Aortic smooth muscle cell (primary cell): Measurements from ENCODE around the gene POLR3C. TPM values are rescaled to one million over a fixed set of nuclear protein-coding genes. Genes with fewer than 3 reads are reported as not detected.

ENCODE experiments used
- total RNA-seq: library from RNA; depleted of rRNA; stranded (reverse); fragments of >200 nt; gene quantifications from 2 replicates; pipeline ENCODE4 v1.2.3, GENCODE V29; 2014

POLR3C gene
- total RNA-seq = 30.8 and 32.3 TPM in 2 replicates

DNA sequence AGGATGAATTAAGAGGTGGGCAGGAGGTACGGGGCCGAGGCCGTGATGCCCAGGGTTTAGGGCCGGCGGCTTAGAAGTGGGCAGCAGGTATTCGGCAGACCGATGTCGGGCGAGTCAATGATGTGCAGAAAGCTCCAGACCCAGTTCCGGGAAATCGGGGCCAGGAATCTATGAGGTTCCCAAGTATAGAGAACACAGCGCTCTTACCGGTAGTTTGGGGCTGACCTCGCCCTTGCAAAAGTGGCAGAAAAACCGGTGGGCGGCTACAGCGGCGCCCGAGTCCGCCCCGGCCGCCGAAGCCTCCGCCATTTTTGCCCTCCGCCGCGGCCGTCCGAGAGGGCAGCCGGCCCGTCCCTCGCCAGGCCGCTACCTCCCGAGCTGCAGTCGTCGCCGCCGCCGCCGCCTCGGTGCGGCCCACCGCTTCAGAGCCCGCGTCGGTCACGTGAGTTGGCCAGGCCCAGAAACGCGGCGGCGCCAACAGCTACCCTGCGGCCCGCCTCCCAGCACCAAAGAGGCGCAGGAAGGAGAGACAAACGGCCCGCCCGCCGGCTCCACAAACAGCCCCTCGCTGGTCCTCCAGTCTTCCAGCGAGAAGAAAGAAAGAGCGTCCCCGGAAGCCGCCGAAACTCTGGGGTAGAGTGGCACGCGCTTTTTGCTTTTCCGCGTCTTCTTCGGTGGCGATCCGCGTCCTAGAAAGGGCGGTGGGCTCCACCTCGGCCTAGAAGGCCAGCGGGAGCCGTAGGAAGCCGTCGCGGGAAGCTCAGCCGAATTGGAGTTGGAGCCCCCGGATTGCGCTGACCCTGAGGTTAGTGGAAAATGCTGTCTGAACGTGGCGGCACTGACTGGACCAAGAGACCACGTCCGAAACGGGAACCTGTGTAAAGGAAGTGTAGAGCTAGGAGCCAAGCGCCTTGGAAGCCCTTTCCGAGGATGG lies at the start of gene POLR3C, which contains the start of gene RNF115:
TSS of gene POLR3C (plus strand) at position 636 of the 934 bp plus-strand sequence. CDS start 1,577 bp downstream, outside the sequence.
TSS of gene RNF115 (minus strand) at position 531 of the 934 bp plus-strand sequence. CDS start at position 309, 222 bp downstream.

DNA sequence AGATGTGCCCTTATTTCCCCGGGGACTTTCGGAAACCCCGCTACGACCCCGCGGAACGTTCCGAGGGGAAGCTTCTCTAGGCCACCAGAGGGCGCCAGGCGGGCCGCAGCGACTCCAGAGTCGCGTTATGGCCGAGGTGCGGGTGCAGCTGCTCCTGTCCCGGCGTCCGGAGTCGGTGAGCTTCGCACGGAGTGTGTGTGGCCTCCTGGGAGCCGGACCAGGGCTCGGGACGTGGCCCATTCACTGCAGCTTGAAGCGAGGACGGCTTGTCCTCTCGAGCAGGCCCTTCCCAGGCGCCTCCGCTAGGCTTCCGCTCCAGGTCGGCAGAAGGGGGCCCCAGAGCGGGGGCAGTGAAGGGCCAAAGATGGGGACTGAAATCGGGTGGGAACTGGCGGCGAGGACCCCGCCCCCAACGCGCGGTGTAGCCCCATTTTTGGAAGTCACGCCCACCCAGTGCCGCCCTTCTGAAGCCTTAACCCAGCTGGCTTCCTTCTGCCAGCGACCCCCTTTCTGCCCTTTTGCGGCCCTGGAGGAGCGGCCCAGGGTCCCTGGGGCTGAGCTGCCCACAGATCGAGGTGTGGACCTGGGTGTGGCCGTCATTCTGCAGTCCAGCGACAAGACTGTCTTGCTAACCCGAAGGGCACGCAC lies 21.6 kb downstream of the POLR3C start, which contains the start of gene NUDT17:
TSS of gene NUDT17 (plus strand) at position 117 of the 648 bp plus-strand sequence. CDS start at position 128, 11 bp downstream.

DNA sequence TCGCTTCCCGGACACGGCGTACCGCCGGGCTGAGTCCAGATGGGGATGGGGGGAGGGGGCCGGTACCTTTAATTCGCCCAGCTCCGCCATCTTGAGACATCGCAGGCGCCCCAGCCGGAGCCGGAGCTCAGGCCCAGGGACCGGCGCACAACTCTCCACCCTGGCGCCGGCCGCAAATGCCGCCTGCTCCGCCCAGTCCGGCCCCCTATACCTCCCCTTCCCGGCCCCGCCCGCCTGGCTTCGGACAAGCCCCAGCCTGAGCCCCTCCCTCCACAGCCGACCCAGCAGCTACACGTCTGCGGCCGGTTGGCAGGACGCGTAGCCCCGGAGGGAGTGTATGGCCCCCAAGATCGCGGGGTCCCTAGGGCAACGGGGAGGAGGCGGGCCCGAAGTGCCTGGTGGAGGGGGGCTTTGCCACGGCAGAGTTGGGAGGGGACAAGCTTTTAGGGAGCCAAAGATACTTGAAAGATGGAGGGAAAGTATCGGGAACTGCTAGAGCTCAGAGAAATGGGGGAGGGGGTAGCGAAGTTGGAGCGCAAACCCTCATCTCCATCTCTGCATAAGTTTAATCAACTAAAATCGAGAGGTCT lies 35.0 kb downstream of the POLR3C start, which contains the start of gene PIAS3:
TSS of gene PIAS3 (minus strand) at position 181 of the 590 bp plus-strand sequence. CDS start at position 90, 91 bp downstream.

DNA sequence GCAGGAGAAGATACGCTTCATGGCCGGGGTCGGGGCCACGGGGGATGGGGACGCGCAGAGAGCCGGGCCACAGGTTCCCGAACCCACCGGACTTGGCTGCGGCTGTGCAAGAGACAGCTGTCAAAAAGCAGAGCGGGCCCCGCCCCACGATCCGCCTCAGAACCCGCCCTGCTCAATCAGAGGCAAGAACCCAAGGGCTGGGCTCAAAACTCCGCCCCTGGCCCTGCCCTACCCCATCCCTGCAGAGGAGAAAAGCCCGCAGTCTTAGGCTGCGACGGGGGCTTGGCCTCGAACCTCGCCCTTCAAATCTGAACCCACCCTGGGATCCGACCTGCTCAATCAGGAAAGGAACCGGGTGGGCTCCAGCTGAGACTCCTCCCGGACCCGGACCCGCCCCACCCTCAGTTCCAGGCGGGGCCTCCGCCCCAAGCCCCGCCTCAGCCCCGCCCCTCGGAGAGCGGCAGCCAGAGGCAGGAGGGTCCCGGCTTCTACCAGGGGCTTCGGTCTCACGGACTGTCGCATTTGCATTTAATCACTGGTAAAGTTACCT lies 61.8 kb downstream of the POLR3C start, which contains the start of gene ANKRD35:
TSS of gene ANKRD35 (minus strand) at position 129 of the 550 bp plus-strand sequence. CDS start at position 21, 108 bp downstream.

Other genes starting within 250 kb of the POLR3C start
- gene GPR89A, start 216.2 kb upstream of the POLR3C start, total RNA-seq = 21.2 and 23.8 TPM in 2 replicates
- gene PDZK1, start 116.8 kb upstream of the POLR3C start, total RNA-seq = 0.40 and 0.75 TPM in 2 replicates
- not detected in 2 replicates for gene CD160, start 104.7 kb upstream of the POLR3C start, total RNA-seq
- 11.9 and 17.2 TPM in 2 replicates for gene RNF115, start 105 bp upstream of the POLR3C start, total RNA-seq
- gene NUDT17, start 21.4 kb downstream of the POLR3C start, total RNA-seq = 3.7 and 4.1 TPM in 2 replicates
- 8.1 and 14.1 TPM in 2 replicates for gene PIAS3, start 34.9 kb downstream of the POLR3C start, total RNA-seq
- 8.5 and 11.2 TPM in 2 replicates for gene ANKRD35, start 61.7 kb downstream of the POLR3C start, total RNA-seq
- gene ITGA10, start 85.8 kb downstream of the POLR3C start, total RNA-seq = 36.7 and 59.4 TPM in 2 replicates
- 31.0 and 31.4 TPM in 2 replicates for gene PEX11B, start 94.5 kb downstream of the POLR3C start, total RNA-seq
- gene RBM8A, start 103.3 kb downstream of the POLR3C start, total RNA-seq = 116 and 118 TPM in 2 replicates
- gene LIX1L, start 133.8 kb downstream of the POLR3C start, total RNA-seq = 16.9 and 21.9 TPM in 2 replicates
- 0.40 and 0.62 TPM in 2 replicates for gene ANKRD34A, start 140.4 kb downstream of the POLR3C start, total RNA-seq
- 26.4 and 27.6 TPM in 2 replicates for gene POLR3GL, start 140.5 kb downstream of the POLR3C start, total RNA-seq
- gene TXNIP, start 172.4 kb downstream of the POLR3C start, total RNA-seq = 21.0 and 51.5 TPM in 2 replicates
- gene HJV, start 197.5 kb downstream of the POLR3C start, total RNA-seq = 0.06 TPM in 1 of 2 replicates, not detected in the other